T-helper 1 cell (primary cell): Measurements from ENCODE around the gene UBQLN4.
A peak's percentile ranks its signal among the peaks of the same experiment; 100 is the strongest.

ENCODE experiments used
- DNase-seq, 5 donors: peaks; one replicate each; pipeline ENCODE4 v3.0.0-alpha.2; 2012 to 2020

Gene UBQLN4

DNA sequence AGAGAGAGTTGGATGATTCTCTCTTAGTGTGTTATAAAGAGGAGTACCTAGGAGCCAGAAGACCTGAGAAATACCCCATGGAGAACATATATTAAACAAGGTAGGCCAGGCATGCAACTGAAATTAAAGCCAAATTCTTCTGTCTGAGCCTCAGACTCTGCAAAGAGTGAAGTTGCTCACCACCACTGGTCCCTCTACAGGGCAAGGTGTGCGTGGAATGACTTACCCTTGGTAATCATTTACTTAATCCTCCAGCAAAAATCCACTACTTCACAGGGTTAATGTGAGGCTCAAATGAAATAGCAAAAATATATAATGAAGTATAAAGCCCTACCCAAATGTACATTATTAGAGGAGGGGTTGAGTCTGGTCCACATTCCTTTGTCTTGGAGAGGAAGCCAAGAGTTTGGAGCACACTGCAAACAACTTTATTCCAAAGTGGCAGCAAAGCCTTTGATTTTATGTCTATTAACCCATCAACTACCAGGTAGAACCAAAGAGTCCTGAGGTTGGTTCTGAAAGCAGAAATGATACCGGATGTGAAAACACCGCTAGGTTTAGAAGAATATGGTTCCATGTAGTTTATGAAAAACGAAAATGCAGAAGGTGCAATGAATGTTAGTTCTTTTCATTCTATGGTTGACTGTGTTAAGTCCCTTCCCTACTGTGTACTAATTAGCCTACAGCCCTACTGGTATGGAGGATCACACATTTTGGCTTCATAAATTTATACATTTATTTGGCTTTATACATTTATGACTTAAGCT is 41.4 kb downstream of the UBQLN4 start:
- DNase-seq: no peak

DNA sequence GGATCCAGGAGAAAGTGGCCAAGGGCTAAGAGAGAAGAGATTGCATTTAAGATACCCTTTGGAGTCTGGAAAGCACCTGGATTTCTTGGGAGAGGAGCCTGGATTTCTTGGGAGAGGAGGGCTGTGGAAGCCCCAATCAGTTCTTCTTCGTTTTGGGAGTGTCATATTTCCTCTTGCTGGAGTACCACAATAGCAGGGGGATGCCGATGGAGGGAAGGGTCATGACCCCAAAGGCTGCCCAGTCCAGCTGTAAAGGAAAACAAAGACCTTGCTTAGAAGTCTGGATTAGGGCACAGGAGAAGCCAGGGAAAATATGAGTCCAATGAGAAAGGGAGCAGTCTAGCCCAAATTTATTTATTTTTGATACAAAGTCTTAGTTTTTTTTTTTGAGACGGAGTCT is 44.2 kb downstream of the UBQLN4 start:
- no peak for DNase-seq

DNA sequence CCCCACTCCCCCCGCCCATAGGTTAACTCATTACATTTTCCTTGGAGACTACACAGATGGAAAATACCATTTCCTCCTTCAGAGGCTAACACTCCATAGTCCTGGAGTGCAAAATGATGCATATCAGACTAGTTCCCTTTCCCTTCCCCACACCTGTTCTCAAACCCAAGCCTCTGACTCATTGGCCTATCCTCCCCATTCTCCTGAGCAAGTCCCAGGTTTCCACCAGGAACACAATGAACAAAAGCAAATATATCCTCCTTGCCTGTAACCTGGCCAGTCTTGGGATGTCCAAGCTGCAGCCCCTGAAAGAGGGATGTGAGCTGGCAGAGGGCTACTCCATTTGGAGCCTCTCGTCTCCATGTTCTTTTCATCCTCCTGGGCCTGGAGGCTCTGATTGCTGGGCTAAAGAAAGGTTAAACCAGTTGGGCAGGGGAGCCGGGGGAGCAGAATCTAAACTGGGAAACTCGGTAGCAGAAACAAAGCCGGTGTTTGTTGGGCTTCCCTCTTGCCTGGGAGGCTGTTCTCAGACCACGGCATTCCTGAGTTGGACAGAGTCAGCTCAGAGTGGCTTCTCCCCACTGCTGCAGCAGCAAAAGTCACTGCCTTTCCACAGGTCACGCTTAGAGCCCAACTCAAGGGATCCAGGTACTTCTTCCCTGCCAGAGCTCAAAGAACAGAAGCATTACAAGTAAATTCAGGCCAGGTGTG is 46.8 kb downstream of the UBQLN4 start:
- no peak for DNase-seq

DNA sequence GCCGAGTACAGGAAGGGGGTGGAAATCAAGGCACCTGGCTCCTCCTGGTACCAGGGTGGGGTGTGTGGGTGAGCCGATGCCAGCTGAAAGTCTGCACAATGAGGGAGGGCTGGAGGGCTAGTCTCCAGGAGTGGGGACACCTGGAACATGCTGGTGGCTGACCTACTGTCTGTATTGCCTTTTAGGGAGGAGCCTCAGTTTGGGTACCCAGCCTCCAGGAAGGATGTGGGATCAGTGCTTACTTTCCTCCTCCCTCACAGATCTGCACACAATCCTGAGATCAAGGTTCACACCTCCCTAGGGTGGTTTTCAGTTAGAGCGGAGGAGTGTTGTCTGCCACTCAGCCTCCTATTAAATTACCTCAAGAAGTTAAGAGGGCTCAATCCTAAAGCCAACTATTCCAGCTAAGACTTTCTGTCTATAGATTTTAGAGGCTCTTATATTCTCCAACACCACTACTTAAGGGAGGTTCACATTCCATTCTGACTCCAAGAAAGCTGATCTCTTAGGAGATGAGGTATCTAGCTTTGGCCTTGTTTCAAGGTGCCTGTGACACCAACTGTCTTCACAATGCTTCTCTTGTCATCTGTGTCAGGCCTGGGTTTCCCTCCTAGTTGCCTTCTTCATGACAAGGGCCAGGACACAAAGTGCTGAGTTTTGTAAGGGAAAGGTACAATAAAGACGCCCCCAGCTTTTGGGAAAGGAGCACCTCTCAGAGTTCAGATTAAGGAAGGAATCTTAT is 48.6 kb downstream of the UBQLN4 start:
- peak in 3 of 5 donors; percentile 4 to 52 (median 15) for DNase-seq

DNA sequence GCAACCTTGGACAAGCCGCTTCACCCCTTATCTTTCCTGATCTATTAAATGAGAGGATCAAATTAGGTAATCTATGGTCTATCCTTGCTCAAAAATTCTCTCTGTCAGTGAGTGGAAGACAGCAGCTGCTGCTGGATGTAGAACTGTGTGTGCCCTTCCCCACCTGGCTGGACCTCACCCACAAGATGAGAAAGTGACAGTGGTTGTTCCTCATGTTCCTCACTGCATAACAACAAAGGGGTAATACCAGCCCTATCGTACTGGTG is 49.7 kb downstream of the UBQLN4 start:
- no peak for DNase-seq

DNA sequence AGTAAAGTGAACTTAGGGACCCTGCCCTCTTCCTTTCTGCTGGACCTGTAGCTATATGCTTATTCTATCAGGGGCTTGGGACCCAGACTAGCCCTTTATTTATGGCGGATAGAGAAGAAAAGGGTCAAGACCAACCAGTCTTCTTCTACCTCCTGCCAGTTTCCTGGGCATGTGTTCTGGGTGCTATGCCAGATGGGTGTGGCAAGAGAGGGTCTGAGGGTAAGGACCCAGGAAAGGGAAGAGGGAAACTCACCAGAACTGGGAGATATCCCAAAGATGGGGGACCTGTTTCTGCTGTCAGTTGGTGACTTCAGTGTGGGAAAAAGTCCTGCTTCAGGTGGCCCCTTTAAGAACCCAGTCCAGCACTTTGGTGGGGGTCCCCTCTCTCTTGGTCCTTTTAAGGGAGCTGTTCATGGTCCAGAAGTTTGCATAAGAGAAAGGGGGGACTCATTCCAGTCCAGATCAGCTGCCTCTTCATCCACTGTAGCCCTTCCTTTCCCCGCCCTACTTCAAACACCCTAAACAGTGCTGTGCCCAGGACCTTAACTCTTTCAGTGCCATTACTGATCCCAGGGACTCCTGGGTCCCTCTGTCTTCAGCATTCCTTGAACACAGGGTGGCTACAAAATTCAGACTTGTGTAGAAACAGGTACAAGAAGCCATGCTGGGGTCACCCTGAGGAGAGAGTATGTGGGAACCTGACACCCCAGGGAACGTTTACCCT is 51.2 kb downstream of the UBQLN4 start:
- no peak for DNase-seq

DNA sequence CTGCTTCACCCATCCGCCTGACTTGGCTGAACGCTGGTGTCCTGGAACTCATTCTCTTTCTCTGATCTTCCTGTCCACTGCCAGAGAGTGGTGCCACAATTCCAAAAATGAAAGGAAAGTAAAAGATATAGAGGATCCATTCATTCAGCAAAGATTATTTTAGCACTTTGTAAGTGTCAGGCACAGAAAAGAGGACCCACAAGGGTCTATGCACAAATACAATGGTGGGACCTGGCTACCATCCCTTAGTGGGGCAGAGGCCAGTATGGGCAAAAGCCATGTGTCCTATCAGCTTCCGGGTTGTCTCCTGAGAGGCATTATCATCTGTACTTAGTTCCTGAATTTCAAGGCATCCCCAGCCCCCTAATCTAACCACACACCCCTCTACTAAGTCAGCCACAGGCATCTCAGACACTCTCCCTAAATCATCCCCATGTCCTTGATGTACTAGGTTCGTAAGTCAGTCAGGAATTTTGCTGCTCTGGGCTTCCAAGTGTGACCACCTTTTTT is 51.9 kb downstream of the UBQLN4 start:
- DNase-seq: no peak

DNA sequence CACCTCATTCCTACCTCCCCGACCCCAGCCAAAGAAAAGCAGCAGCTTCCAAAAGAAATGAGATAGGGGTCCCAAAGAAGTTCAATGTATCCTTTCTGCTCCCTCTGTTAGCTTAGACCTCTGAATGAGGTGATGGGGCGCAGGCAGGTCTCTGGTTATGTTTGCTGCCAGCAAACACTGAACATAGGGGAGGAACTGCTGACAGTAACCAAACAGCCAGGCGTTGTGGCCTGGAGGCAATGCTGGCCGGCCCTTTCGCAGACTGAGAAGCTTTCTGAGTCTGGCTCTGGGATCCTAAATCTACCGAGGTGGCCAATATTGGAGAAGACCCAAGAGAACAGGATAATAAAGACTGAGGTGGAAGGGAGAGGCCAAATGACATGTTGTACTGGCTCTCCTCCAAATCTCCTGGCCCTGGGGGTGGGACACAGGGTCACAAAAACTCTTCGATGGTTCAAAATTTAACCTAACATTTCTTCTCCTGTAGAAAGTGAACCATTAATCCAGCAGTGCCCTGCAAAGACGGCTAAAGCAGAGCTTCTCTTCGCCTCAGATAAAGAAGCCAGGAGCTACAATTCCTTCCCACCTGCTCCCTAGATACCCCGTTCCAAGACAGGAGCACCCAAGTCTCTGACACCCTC is 52.5 kb downstream of the UBQLN4 start:
- no peak for DNase-seq

DNA sequence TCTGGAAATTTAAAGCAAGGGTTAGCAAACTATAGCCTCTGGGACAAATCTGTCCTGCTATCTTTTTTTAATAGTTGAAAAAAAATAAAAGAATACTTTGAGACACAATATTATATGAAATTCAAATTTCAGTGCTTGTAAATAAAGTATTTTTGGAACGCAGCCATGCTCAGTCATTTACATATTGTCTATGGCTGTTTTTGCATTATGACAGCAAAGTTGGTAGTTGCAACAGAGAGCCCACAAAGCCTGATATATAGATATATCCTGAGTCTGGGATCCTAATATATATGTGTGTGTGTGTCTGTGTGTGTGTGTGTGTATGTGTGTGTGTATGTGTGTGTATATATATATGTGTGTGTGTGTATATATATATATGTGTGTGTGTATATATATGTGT is 53.6 kb downstream of the UBQLN4 start:
- DNase-seq: no peak

DNA sequence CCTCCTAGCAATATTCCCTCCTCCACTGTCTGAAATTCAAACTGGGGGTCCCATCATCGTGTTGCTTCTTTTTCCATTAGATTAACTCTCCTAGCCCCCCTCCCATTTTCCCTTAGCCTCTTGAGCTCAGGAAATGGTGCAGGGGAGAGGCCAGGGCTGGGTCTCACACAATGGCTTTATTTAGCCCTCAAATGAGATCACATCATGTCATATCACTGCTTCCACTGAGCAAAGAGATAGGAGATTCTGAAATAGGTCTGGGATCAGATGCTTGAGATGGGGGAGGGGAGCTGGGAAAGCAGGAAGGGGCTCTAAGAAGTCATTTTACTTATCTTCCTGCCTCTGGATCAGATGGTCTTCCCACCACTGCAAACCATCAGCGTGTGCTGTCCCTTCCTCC is 57.4 kb downstream of the UBQLN4 start:
- no peak for DNase-seq

DNA sequence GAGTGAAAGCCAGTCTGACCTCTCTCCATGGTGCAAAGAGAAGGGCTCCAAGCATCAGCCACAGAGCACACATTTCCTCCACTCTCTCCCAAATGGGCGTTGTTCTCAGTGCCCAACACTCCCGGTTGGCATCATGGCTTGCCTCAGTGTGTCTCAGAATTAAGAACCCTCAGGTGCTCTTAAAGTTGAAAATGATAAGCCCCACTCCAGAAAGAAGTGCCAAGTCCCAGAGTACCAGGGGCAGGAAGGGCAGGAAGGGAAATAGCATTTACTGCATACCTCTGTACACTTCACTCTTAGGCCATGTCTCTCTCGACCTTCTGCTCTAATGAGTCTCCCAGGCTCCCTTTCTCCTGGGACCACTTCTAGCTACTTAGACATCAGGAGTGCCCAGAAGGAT is 60.0 kb downstream of the UBQLN4 start:
- DNase-seq: no peak

DNA sequence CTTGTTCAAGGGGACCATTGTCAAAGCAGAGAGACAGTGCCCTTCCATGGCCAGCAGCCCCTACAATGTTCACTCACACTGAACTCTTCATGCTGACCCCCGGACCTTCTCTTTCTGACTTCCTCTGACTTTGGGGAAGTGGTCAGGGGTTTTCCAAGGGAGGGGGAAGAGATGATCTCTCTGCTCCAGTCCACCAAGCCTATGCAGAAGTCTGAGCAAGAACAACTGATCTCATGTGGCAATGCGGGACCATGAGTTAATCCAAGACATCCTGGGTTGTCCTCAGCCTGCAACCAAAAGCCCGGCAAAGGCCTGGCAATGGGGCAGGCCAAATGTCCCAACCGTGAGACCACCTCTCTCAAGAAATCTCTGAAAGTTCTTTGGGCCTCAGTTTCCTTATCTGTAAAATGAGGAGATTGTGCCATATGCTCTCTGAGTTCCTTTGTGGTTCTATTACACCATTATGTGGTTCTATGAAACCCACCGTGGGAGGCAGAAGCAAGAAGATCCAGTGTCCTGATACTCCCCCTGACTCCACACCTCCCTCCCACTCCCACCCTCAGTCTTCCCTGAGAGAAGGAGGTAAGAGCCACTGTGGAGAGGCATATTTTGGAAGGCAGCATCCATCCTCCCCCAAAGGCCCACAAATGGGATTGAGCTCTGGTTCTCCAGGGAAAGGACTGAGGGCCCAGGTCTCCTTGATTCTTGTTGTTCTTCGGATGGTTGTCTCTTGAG is 63.4 kb downstream of the UBQLN4 start:
- DNase-seq: no peak

DNA sequence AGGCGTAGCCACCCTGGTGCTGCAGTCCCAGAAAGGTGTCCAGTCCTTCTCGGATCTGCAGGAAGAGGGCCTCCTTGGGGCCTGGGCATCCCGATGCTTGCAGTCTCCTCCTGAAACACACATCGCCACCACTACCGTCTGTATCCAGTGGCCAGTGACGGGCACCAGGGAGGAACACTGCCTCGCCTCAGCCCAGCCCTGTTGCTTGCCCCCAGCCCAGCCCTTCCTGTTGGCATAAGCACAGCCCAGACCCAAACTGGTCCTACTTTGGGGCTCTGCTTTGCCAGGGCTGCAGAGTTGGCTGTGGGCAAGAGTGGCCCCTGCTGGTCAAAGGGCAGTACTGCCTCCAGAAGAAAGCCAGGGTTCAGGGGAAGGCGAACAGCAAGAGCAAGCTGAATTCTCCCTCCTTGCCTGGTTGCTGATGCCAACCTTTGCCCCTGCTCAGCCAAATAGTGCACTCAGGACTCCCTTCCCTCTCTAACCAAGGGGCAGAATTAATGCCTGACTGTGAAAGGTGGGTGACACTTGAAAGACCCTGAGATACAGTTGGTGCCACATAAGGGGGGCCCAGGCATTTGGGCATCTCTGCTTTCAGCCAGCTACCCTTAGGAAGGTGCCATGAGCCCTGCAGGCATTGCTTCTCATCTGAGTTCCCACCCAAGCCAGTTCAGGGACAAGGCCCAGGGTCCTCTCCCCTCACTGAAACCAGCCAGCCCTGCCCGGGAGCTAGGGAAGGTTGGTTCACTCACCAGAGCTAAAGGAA is 64.2 kb downstream of the UBQLN4 start:
- peak; percentile 51 to 83 (median 68) for DNase-seq
